Measurements from ENCODE around the gene PRELID1.

PRELID1 gene

GRCh38 chr5:177332031-177332895 is 28.7 kb downstream of the PRELID1 start:
- Histone ChIP-seq H3F3A (ENCODE audit: insufficient read depth) (no peaks in the 10 kb centered on the region), H2AFZ (ENCODE audit: low read depth, low read length, severe bottlenecking) (no peak overlapping the region), H3K4me3 (ENCODE audit: insufficient read depth, low read length, poor library complexity, severe bottlenecking) (no peak overlapping the region), H3K4me2 (ENCODE audit: low read depth, low read length, poor library complexity, severe bottlenecking) (no peak overlapping the region), H3K9me3 (ENCODE audit: insufficient read depth, low read length) (no peaks in the 10 kb centered on the region), H4K20me1 (ENCODE audit: low read depth, low read length) (no peaks in the 10 kb centered on the region), H3K9me2 (replicated peaks; ENCODE audit: insufficient read depth, low read length) (no peaks in the 10 kb centered on the region), H3K27me3 (ENCODE audit: low read length) (no peaks in the 10 kb centered on the region), H3K79me2 (ENCODE audit: insufficient read depth, low read length) (no peaks in the 10 kb centered on the region), H3K27ac (ENCODE audit: low read depth, low read length) (no peak overlapping the region), H3K36me3 (ENCODE audit: low read length) (0 out of 2 replicates have a peak, but pooled peaks cover 7% of the 10 kb centered on the region), H3K9ac (ENCODE audit: low read length) (no peak overlapping the region)
- TF ChIP-seq EZH2phosphoT487 (conservative IDR thresholded peaks at IDR 0.05; ENCODE audit: low read length): no peak

- Histone ChIP-seq H2AFZ (ENCODE audit: low read depth, low read length, severe bottlenecking) (no peak overlapping the region), H3F3A (ENCODE audit: insufficient read depth) (no peaks in the 10 kb centered on the region), H3K4me3 (ENCODE audit: insufficient read depth, low read length, poor library complexity, severe bottlenecking) (no peak overlapping the region), H3K9me3 (ENCODE audit: insufficient read depth, low read length) (no peaks in the 10 kb centered on the region), H3K4me2 (ENCODE audit: low read depth, low read length, poor library complexity, severe bottlenecking) (no peak overlapping the region), H3K9ac (ENCODE audit: low read length) (no peak overlapping the region), H4K20me1 (ENCODE audit: low read depth, low read length) (no peaks in the 10 kb centered on the region), H3K79me2 (ENCODE audit: insufficient read depth, low read length) (no peaks in the 10 kb centered on the region), H3K9me2 (replicated peaks; ENCODE audit: insufficient read depth, low read length) (no peaks in the 10 kb centered on the region), H3K27me3 (ENCODE audit: low read length) (no peaks in the 10 kb centered on the region), H3K36me3 (ENCODE audit: low read length) (0 out of 2 replicates have a peak, but pooled peaks cover 7% of the 10 kb centered on the region), H3K27ac (ENCODE audit: low read depth, low read length) (no peak overlapping the region)
- no peak for TF ChIP-seq CTCF (IDR thresholded peaks at IDR 0.05; ENCODE audit: insufficient read depth, low read length, poor library complexity, severe bottlenecking)
- no peak for TF ChIP-seq EZH2phosphoT487 (conservative IDR thresholded peaks at IDR 0.05; ENCODE audit: low read length)
Measured at GRCh38 chr5:177332896-177333260, 29.3 kb downstream of the PRELID1 start.

- H3F3A ChIP-seq (ENCODE audit: insufficient read depth): no peaks in the 10 kb centered on the region
- H3K36me3 ChIP-seq (ENCODE audit: low read length): 0 out of 2 replicates have a peak, but pooled peaks cover 7% of the 10 kb centered on the region
- H4K20me1 ChIP-seq (ENCODE audit: low read depth, low read length): no peaks in the 10 kb centered on the region
- TF ChIP-seq EZH2phosphoT487 (conservative IDR thresholded peaks at IDR 0.05; ENCODE audit: low read length) (no peak), CTCF (IDR thresholded peaks at IDR 0.05; ENCODE audit: insufficient read depth, low read length, poor library complexity, severe bottlenecking) (no peak)
- H3K4me3 ChIP-seq (ENCODE audit: insufficient read depth, low read length, poor library complexity, severe bottlenecking): no peak overlapping the region
- H3K9me2 ChIP-seq (replicated peaks; ENCODE audit: insufficient read depth, low read length): no peaks in the 10 kb centered on the region
- no peak overlapping the region for H3K27ac ChIP-seq (ENCODE audit: low read depth, low read length)
- H3K4me2 ChIP-seq (ENCODE audit: low read depth, low read length, poor library complexity, severe bottlenecking): no peak overlapping the region
- H3K79me2 ChIP-seq (ENCODE audit: insufficient read depth, low read length): no peaks in the 10 kb centered on the region
- no peak overlapping the region for H2AFZ ChIP-seq (ENCODE audit: low read depth, low read length, severe bottlenecking)
- no peaks in the 10 kb centered on the region for H3K9me3 ChIP-seq (ENCODE audit: insufficient read depth, low read length)
- H3K27me3 ChIP-seq (ENCODE audit: low read length): no peaks in the 10 kb centered on the region
- H3K9ac ChIP-seq (ENCODE audit: low read length): no peak overlapping the region
Measured at GRCh38 chr5:177333420-177334154, 30.0 kb downstream of the PRELID1 start.
